ENCODE measurements around the gene CARMIL1. TPM values are rescaled to one million over a fixed set of nuclear protein-coding genes. Genes with fewer than 3 reads are reported as not detected.

The CARMIL1 gene
- total and polyA plus RNA-seq, 3 experiments from 2014 or later = 1.8 to 2.9 TPM; not detected in 1

- H3K4me3 Mint-ChIP-seq = no peak overlapping the region
- peaks cover 0 to 5% (median 0%) of the 10 kb centered on the region in 3 donors for H3K4me1 Mint-ChIP-seq
- no peaks in the 10 kb centered on the region for H3K36me3 Mint-ChIP-seq
- Histone ChIP-seq H3K27ac (ENCODE audit: low read depth, low read length) (no peak overlapping the region), H3K4me1 (ENCODE audit: insufficient read depth, low read length) (peaks cover 3% of the 10 kb centered on the region), H3K27me3 (ENCODE audit: insufficient read depth, low read length, poor library complexity, severe bottlenecking) (no peaks in the 10 kb centered on the region), H3K36me3 (ENCODE audit: insufficient read depth, low read length) (no peaks in the 10 kb centered on the region), H3K4me3 (ENCODE audit: low read length) (no peak overlapping the region), H3K9me3 (ENCODE audit: low read length) (no peaks in the 10 kb centered on the region)
- no peak overlapping the region for H3K27ac Mint-ChIP-seq
- CTCF ChIA-PET = no interaction called here
- peaks cover 0 to 19% of the 10 kb centered on the region in 2 donors for H3K27me3 Mint-ChIP-seq
- H3K9me3 Mint-ChIP-seq = no peaks in the 10 kb centered on the region
- DNase-seq = no peak
- POLR2A ChIA-PET = no interaction called here
Measured at GRCh38 chr6:25302677-25303128, 23.5 kb downstream of the CARMIL1 start.

GRCh38 chr6:25303254-25303653 is 24.1 kb downstream of the CARMIL1 start:
- no peak for DNase-seq
- H3K27ac Mint-ChIP-seq = no peak overlapping the region
- peaks cover 3% of the 10 kb centered on the region for H3K4me1 ChIP-seq (ENCODE audit: insufficient read depth, low read length)
- no peaks in the 10 kb centered on the region for H3K9me3 ChIP-seq (ENCODE audit: low read length)
- no peak overlapping the region for H3K4me3 Mint-ChIP-seq
- no peak overlapping the region for H3K4me3 ChIP-seq (ENCODE audit: low read length)
- ChIA-PET CTCF (interaction anchor here (1.2 kb wide), 1 partner anchor 25 kb away, joined by 3 read pairs; no protein-coding TSS in a partner anchor), POLR2A (no interaction called here)
- H3K36me3 ChIP-seq (ENCODE audit: insufficient read depth, low read length) = no peaks in the 10 kb centered on the region
- no peak overlapping the region for H3K27ac ChIP-seq (ENCODE audit: low read depth, low read length)
- H3K27me3 ChIP-seq (ENCODE audit: insufficient read depth, low read length, poor library complexity, severe bottlenecking) = no peaks in the 10 kb centered on the region
- no peaks in the 10 kb centered on the region for H3K36me3 Mint-ChIP-seq
- H3K27me3 Mint-ChIP-seq = peaks cover 0 to 19% of the 10 kb centered on the region in 2 donors
- H3K9me3 Mint-ChIP-seq = no peaks in the 10 kb centered on the region
- H3K4me1 Mint-ChIP-seq = peaks cover 0 to 5% (median 0%) of the 10 kb centered on the region in 3 donors

- Histone ChIP-seq H3K27ac (ENCODE audit: low read depth, low read length) (no peak overlapping the region), H3K36me3 (ENCODE audit: insufficient read depth, low read length) (no peaks in the 10 kb centered on the region), H3K27me3 (ENCODE audit: insufficient read depth, low read length, poor library complexity, severe bottlenecking) (no peaks in the 10 kb centered on the region), H3K4me3 (ENCODE audit: low read length) (no peak overlapping the region), H3K9me3 (ENCODE audit: low read length) (no peaks in the 10 kb centered on the region), H3K4me1 (ENCODE audit: insufficient read depth, low read length) (peaks cover 3% of the 10 kb centered on the region)
- Mint-ChIP-seq H3K36me3 (no peaks in the 10 kb centered on the region), H3K27ac (no peak overlapping the region), H3K27me3 (peaks cover 0 to 15% of the 10 kb centered on the region in 2 donors), H3K4me1 (peaks cover 0 to 5% (median 0%) of the 10 kb centered on the region in 3 donors), H3K4me3 (no peak overlapping the region), H3K9me3 (peaks cover 0 to 2% (median 0%) of the 10 kb centered on the region in 5 donors)
- ChIA-PET POLR2A (no interaction called here), CTCF (no interaction called here)
- DNase-seq = no peak
Measured at GRCh38 chr6:25306379-25306778, 27.2 kb downstream of the CARMIL1 start.

GRCh38 chr6:25307805-25308494 is 28.8 kb downstream of the CARMIL1 start:
- Histone ChIP-seq H3K27me3 (ENCODE audit: insufficient read depth, low read length, poor library complexity, severe bottlenecking) (no peaks in the 10 kb centered on the region), H3K4me1 (ENCODE audit: insufficient read depth, low read length) (no peaks in the 10 kb centered on the region), H3K4me3 (ENCODE audit: low read length) (no peak overlapping the region), H3K27ac (ENCODE audit: low read depth, low read length) (no peak overlapping the region), H3K9me3 (ENCODE audit: low read length) (no peaks in the 10 kb centered on the region), H3K36me3 (ENCODE audit: insufficient read depth, low read length) (no peaks in the 10 kb centered on the region)
- Mint-ChIP-seq H3K4me3 (no peak overlapping the region), H3K27me3 (peaks cover 0 to 11% of the 10 kb centered on the region in 2 donors), H3K9me3 (peaks cover 0 to 2% (median 0%) of the 10 kb centered on the region in 5 donors), H3K4me1 (peaks cover 0 to 13% (median 5%) of the 10 kb centered on the region in 3 donors), H3K27ac (no peak overlapping the region), H3K36me3 (no peaks in the 10 kb centered on the region)
- CTCF ChIA-PET = interaction anchor here (0.9 kb wide), 1 partner anchor 42 kb away, joined by 3 read pairs; no protein-coding TSS in a partner anchor
- no peak for DNase-seq
- POLR2A ChIA-PET = no interaction called here

- no peak overlapping the region for H3K4me3 Mint-ChIP-seq
- Histone ChIP-seq H3K4me3 (ENCODE audit: low read length) (no peak overlapping the region), H3K27me3 (ENCODE audit: insufficient read depth, low read length, poor library complexity, severe bottlenecking) (no peaks in the 10 kb centered on the region), H3K27ac (ENCODE audit: low read depth, low read length) (no peak overlapping the region), H3K4me1 (ENCODE audit: insufficient read depth, low read length) (no peaks in the 10 kb centered on the region), H3K36me3 (ENCODE audit: insufficient read depth, low read length) (no peaks in the 10 kb centered on the region), H3K9me3 (ENCODE audit: low read length) (no peaks in the 10 kb centered on the region)
- no peak overlapping the region for H3K27ac Mint-ChIP-seq
- no peak for DNase-seq
- ChIA-PET CTCF (no interaction called here), POLR2A (no interaction called here)
- H3K36me3 Mint-ChIP-seq = no peaks in the 10 kb centered on the region
- peaks cover 0 to 7% of the 10 kb centered on the region in 2 donors for H3K27me3 Mint-ChIP-seq
- peaks cover 0 to 2% (median 0%) of the 10 kb centered on the region in 5 donors for H3K9me3 Mint-ChIP-seq
- peaks cover 0 to 20% (median 5%) of the 10 kb centered on the region in 3 donors for H3K4me1 Mint-ChIP-seq
Measured at GRCh38 chr6:25309886-25310285, 30.7 kb downstream of the CARMIL1 start.

GRCh38 chr6:25311331-25311840 is 32.2 kb downstream of the CARMIL1 start:
- no peaks in the 10 kb centered on the region for H3K36me3 Mint-ChIP-seq
- Histone ChIP-seq H3K4me1 (ENCODE audit: insufficient read depth, low read length) (no peaks in the 10 kb centered on the region), H3K4me3 (ENCODE audit: low read length) (no peak overlapping the region), H3K36me3 (ENCODE audit: insufficient read depth, low read length) (no peaks in the 10 kb centered on the region), H3K9me3 (ENCODE audit: low read length) (no peaks in the 10 kb centered on the region), H3K27me3 (ENCODE audit: insufficient read depth, low read length, poor library complexity, severe bottlenecking) (no peaks in the 10 kb centered on the region), H3K27ac (ENCODE audit: low read depth, low read length) (no peak overlapping the region)
- ChIA-PET POLR2A (no interaction called here), CTCF (no interaction called here)
- peaks cover 0 to 4% of the 10 kb centered on the region in 2 donors for H3K27me3 Mint-ChIP-seq
- peaks cover 0 to 2% (median 0%) of the 10 kb centered on the region in 5 donors for H3K9me3 Mint-ChIP-seq
- peaks cover 0 to 20% (median 5%) of the 10 kb centered on the region in 3 donors for H3K4me1 Mint-ChIP-seq
- no peak overlapping the region for H3K4me3 Mint-ChIP-seq
- DNase-seq = no peak
- H3K27ac Mint-ChIP-seq = no peak overlapping the region

GRCh38 chr6:25312034-25312620 is 33.0 kb downstream of the CARMIL1 start:
- H3K4me3 ChIP-seq (ENCODE audit: low read length) = no peak overlapping the region
- H3K9me3 Mint-ChIP-seq = peaks cover 0 to 2% (median 0%) of the 10 kb centered on the region in 5 donors
- no peaks in the 10 kb centered on the region for H3K36me3 Mint-ChIP-seq
- DNase-seq = no peak
- H3K27ac Mint-ChIP-seq = peak overlapping the region in 1 of 8 donors; percentile 64
- no peak overlapping the region for H3K4me3 Mint-ChIP-seq
- peaks cover 0 to 2% of the 10 kb centered on the region in 2 donors for H3K27me3 Mint-ChIP-seq
- H3K27ac ChIP-seq (ENCODE audit: low read depth, low read length) = no peak overlapping the region
- ChIA-PET POLR2A (no interaction called here), CTCF (no interaction called here)
- peaks cover 0 to 20% (median 5%) of the 10 kb centered on the region in 3 donors for H3K4me1 Mint-ChIP-seq
- no peaks in the 10 kb centered on the region for H3K4me1 ChIP-seq (ENCODE audit: insufficient read depth, low read length)
- no peaks in the 10 kb centered on the region for H3K27me3 ChIP-seq (ENCODE audit: insufficient read depth, low read length, poor library complexity, severe bottlenecking)
- H3K36me3 ChIP-seq (ENCODE audit: insufficient read depth, low read length) = no peaks in the 10 kb centered on the region
- no peaks in the 10 kb centered on the region for H3K9me3 ChIP-seq (ENCODE audit: low read length)

- Mint-ChIP-seq H3K9me3 (peaks cover 0 to 2% (median 0%) of the 10 kb centered on the region in 5 donors), H3K27ac (no peak overlapping the region), H3K27me3 (peaks cover 0 to 2% of the 10 kb centered on the region in 2 donors), H3K4me3 (no peak overlapping the region), H3K36me3 (no peaks in the 10 kb centered on the region), H3K4me1 (peaks cover 0 to 20% (median 5%) of the 10 kb centered on the region in 3 donors)
- ChIA-PET CTCF (no interaction called here), POLR2A (no interaction called here)
- Histone ChIP-seq H3K9me3 (ENCODE audit: low read length) (no peaks in the 10 kb centered on the region), H3K27ac (ENCODE audit: low read depth, low read length) (no peak overlapping the region), H3K4me3 (ENCODE audit: low read length) (no peak overlapping the region), H3K27me3 (ENCODE audit: insufficient read depth, low read length, poor library complexity, severe bottlenecking) (no peaks in the 10 kb centered on the region), H3K36me3 (ENCODE audit: insufficient read depth, low read length) (no peaks in the 10 kb centered on the region), H3K4me1 (ENCODE audit: insufficient read depth, low read length) (no peaks in the 10 kb centered on the region)
- no peak for DNase-seq
Measured at GRCh38 chr6:25312703-25313102, 33.5 kb downstream of the CARMIL1 start.
